GM19467 (cell line): Measurements from ENCODE around the gene IL22RA1.

Experiments
- ATAC-seq: cut with Tn5 transposase; IDR thresholded peaks from one replicate; pipeline ENCODE4 v1.9.1; 2021; ENCODE audit warnings: mild to moderate bottlenecking, moderate library complexity; ENCODE audit not compliant: unreplicated experiment

The IL22RA1 gene

GRCh38 chr1:24139222-24139489 lies 3.8 kb downstream of the IL22RA1 start:
- no peak for ATAC-seq

GRCh38 chr1:24138476-24139221 lies 4.3 kb downstream of the IL22RA1 start:
- ATAC-seq = no peak

DNA sequence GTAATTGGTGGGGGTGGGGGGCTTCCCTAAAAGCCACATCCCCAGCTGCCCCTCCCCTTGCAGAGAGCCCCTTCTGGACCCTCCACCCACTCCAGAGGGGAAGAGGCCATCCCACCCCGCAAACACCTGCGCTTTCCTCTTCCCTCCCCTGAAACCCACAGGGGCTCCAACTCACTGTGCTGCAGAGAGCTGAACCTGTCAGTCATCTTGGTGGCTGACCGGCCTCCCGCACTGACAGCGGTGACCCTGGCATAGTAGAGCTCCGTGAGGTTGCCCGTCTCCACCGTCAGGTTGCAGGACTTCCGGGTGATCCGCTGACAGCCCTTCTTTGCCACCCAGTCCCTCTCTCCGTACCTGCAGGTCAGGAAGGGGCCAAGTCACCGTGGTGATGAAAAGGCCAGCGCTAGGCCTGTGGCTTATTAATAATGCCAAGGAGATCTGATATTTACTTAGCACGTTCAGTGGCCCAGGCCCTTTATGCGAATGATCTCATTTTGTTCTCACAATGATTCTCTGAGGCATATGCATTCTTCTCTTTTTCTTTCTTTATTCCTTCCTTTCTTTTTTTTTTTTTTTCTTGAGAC lies 5.9 kb downstream of the IL22RA1 start:
- no peak for ATAC-seq

GRCh38 chr1:24134376-24134775 lies 8.6 kb downstream of the IL22RA1 start:
- ATAC-seq = no peak

DNA sequence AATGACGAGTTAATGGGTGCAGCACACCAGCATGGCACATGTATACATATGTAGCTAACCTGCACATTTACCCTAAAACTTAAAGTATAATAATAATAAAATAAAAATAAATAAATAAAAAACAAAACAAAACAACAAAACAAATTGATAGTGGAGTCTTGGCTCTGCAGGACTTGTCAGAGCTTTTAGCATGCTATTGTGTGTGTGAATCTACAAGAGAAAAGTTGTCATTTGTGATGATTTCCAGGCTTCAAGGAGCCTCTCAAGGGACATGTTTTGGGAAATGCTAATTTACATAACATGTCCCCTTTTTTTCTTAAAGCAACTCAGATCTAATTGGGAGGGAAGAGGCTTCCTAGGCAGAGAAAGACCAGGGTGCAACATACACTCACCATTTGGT lies 9.1 kb downstream of the IL22RA1 start:
- ATAC-seq = no peak

DNA sequence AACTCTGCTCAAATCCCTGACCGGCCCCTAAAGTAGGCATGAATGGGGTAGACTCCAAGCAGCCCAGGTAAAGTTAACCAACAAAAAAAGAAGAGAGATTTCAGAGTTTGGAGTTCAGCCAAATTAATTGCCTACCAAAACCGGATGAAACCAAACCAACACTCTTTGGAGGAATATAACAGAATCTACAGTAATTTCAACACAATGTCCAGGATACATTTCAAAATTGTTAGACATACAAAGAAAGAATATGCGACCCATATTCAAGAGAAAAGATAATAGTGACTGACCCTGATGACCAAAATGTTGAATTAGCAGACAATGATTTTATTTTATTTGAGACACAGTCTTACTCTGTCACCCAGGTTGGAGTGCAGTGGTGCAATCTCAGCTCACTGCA lies 12.6 kb downstream of the IL22RA1 start:
- ATAC-seq = no peak

- no peak for ATAC-seq
These were observed 15.1 kb downstream of the IL22RA1 start for GRCh38 chr1:24127801-24128363.

DNA sequence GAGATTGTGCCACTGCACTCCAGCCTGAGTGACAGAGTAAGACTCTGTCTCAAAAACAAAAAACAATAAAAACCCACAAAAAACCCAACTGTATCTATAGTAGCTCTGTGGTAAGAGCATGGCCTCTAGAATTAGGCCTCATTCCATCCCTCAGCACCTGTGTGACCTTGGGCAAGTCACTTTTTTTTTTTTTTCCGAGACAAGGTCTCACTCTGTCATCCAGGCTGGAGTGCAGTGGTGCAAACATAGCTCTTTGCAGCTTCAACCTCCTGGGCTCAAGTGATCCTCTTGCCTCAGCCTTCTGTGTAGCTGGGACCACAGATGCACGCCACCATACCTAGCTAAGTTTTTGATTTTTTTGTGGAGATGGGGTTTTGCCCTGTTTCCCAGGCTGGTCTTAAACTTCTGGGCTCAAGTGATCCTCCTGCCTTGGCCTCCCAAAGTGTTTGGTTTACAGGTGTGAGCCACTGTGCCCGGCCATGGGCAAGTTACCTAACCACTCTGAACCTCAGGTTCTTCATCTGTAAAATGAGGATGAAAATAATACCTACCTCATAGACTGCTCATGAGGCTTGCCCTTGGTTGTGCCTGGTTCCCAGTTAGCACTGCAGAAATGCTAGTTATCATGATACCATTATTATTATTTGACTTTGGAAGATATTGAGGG lies 15.7 kb downstream of the IL22RA1 start:
- no peak for ATAC-seq

DNA sequence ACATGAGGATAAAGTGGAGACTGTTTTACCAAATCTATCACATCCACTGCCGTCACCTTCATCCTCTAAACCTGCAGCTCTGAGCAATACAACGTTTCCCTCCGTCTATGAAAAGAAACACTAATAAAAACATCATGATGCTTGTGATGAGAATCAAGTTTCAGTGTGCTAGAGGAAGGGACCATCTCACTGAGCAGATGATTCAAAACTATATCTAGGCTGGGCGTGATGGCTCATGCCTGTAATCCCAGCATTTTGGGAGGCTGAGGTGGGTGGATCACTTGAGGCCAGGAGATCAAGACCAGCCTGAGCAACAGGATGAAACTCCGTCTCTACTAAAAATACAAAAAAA lies 16.3 kb downstream of the IL22RA1 start:
- ATAC-seq = no peak

- no peak for ATAC-seq
These were observed 16.8 kb downstream of the IL22RA1 start for GRCh38 chr1:24126018-24126671.

GRCh38 chr1:24125456-24125855 lies 17.5 kb downstream of the IL22RA1 start:
- ATAC-seq = no peak

GRCh38 chr1:24124980-24125379 lies 18.0 kb downstream of the IL22RA1 start:
- ATAC-seq = no peak

DNA sequence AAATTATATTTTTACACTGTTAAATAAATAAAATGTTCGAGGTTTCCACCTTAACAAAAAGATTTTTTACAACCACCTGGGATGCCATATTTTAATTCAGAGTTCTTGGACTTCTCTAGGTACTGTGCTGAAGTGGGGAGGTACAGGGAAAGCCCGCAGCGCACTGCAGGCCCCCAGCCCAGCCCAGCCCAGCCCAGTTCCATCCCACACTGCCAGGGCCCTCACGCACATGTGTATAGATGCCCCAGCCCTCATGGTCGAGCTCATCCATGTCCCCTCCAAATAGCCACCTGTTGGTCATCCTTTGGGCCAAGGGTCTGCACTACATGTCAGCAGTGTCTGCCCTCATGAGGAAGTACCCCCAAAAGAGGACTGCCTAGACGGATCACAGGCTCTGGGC lies 19.3 kb downstream of the IL22RA1 start:
- no peak for ATAC-seq

DNA sequence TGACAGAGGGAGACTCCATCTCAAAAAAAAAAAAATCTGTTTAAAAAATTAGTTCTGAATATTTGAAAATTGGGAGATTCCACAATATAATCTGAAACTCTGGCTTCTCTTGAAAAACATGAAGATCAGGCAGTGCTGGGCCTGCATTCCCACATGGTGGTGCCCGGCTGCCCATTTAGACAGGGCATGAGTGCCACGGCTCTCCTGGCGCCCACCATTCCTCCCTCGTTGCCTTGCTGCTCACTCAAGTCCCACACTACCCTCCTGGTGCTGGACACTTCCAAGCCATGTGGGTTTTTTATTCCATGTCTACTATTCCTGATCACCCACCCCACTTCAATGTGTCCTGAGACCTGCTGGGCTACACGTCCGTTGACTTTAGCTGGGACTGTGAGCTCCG lies 20.2 kb downstream of the IL22RA1 start:
- ATAC-seq = no peak

DNA sequence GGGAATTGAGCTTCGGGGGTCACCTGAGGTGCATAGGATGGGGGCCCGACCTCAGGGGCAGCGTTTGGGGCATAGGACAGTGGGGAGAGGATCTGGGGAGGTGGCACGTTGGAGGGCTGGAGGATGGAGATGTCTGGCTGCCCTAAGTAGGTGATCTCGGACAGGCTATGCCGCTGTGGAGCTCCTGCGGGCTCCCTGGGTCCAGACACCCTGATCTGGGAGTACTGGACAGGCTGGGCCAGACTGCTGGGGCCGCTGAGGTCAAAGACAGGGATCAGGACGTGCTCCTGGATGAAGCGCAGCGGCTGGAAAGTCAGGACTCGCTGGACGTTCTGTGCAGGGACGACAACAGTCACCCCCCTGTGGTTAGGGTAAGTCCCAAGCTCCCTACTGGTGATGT lies 21.5 kb downstream of the IL22RA1 start:
- no peak for ATAC-seq

DNA sequence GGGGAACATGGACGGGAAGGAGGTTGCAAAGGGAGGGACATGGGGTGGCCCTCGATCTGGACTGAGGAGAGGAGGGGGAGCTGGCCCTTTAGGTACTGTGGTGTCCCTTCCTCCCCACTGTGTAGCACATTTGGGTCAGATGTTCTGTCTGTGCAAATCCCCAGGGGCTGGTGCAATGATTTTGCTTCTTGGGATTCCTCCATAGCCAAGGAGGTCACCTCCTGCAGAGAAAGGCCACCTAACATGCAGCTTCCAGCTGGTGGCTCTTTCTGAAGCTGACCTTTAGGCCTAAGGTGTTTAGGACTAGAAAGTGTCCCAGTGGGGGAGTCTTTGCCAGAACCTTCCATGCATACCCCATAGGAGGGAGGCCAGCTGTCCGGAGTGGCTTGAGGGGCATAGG lies 22.0 kb downstream of the IL22RA1 start:
- no peak for ATAC-seq

- ATAC-seq = no peak
These were observed 22.8 kb downstream of the IL22RA1 start for GRCh38 chr1:24119859-24120756.

GRCh38 chr1:24119489-24119858 lies 23.5 kb downstream of the IL22RA1 start:
- ATAC-seq = no peak

DNA sequence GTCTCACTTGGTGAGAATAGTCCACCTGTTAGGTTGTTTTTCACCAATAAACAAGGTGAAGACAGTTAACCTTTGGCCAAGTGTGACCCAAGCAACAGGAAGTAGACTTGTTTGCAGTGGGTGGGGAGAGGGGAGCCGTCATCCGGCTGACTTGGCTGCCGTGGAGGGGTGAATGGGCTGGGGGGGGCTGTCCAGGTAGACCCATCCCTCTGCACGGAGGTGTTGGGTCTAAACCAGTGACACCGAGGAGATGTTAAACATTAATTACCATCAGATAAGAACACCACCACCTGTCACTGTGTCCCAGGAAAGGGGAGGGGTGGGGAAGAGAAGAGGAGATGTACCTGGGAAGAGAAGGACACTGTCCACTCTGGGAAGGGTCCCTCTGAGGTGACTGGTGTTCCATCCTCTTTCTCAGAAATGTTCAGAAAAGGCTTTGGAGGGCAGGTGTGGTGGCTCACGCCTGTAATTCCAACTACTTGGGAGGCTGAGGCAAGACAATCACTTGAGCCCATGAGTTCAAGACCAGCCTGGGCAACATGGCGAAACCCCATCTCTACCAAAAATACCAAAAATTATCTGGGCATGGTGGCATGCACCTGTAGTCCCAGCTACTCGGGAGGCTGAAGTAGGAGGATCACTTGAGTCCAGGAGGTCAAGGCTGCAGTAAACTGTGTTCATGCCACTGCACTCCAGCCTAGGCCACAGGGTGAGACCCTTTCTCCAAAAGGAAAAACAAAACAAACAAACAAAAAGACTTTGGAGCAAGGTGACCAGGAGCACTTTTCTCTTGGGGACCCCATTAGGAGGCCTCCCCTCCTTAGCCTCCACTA lies 24.3 kb downstream of the IL22RA1 start:
- no peak for ATAC-seq
